ENCODE results near the gene TRABD2A. TPM values are rescaled to one million over a fixed set of nuclear protein-coding genes. Genes with fewer than 3 reads are reported as not detected.
"Not testable (repeated sequence)": the region's sequence is repeated elsewhere in the genome, so short reads cannot be mapped to it uniquely, and the experiment has no call there.

TRABD2A gene
- total RNA-seq, 1 donor from 2014 or later, result 4.5 TPM

DNA sequence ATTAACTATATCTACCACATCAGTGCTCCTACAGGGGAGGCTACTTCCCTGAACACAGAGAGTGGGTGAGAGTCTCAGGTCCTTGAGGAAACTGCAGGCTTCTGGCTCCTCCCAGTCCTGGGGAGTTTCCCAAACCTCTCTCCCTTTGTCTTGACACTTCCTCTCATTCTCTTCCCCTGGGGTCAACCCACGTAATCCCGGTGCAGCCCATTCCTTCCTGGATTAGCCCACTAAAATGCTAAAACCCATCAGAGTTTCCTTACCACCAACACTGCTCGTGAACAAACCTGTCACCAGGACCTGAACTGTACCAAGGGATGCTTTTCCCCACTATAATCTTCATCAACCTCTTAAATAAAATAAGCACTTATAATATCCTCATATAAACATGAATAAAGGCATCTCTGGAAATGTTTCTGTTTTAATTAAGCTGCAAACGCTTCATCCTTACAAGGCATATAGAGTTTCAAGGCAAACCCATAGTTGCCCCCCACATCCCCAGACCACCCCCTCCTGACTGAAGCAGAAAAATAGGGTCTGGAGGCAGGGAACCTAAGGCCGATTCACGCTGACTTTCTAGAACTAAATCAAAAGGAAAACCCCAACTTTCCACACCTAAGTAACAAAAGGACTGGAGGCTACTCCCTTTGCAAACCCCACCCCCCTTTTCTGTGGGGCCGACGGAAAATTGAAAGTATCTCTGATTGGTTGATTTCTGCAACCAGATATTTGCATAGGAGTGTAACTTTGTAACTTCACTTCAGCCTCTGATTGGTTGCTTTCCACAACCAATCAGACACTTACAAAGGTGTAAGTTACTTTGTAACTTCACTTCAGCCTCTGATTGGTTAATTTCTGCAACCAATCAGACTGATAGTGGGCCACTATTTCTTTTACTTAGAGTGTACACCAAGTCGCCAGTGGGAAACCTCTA is 43.6 kb upstream of the TRABD2A start:
- ATAC-seq (ENCODE audit: low read depth) (no peak), DNase-seq (no peak)
- Mint-ChIP-seq H3K9me3 (no peaks in the 10 kb centered on the region), H3K4me3 (peak overlapping the region; percentile 56), H3K4me1 (peaks cover 63% of the 10 kb centered on the region), H3K27ac (peak overlapping the region; percentile 72), H3K36me3 (ENCODE audit: low read depth) (peaks cover 7% of the 10 kb centered on the region), H3K27me3 (no peaks in the 10 kb centered on the region)
- intact Hi-C loops (cut with micrococcal nuclease), result loop anchor here (1.0 to 10.0 kb wide), 8 partner anchors 19 to 429 kb away; partner anchors contain the start of gene TMSB10
- TF ChIP-seq, protein P1, sequence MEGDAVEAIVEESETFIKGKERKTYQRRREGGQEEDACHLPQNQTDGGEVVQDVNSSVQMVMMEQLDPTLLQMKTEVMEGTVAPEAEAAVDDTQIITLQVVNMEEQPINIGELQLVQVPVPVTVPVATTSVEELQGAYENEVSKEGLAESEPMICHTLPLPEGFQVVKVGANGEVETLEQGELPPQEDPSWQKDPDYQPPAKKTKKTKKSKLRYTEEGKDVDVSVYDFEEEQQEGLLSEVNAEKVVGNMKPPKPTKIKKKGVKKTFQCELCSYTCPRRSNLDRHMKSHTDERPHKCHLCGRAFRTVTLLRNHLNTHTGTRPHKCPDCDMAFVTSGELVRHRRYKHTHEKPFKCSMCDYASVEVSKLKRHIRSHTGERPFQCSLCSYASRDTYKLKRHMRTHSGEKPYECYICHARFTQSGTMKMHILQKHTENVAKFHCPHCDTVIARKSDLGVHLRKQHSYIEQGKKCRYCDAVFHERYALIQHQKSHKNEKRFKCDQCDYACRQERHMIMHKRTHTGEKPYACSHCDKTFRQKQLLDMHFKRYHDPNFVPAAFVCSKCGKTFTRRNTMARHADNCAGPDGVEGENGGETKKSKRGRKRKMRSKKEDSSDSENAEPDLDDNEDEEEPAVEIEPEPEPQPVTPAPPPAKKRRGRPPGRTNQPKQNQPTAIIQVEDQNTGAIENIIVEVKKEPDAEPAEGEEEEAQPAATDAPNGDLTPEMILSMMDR (IDR thresholded peaks at IDR 0.05), result no peak
- CTCF ChIA-PET, result interaction anchor here (0.8 to 5.5 kb wide), 21 partner anchors 18 to 431 kb away, joined by 3 to 186 read pairs (median 12); partner anchors contain the start of genes KCMF1, TMSB10 and TRABD2A
- POLR2A ChIA-PET, result interaction anchor here (1.5 to 9.3 kb wide), 7 partner anchors 15 to 54 kb away, joined by 5 to 326 read pairs (median 27); partner anchors contain the start of genes KCMF1, TMSB10 and TRABD2A

DNA sequence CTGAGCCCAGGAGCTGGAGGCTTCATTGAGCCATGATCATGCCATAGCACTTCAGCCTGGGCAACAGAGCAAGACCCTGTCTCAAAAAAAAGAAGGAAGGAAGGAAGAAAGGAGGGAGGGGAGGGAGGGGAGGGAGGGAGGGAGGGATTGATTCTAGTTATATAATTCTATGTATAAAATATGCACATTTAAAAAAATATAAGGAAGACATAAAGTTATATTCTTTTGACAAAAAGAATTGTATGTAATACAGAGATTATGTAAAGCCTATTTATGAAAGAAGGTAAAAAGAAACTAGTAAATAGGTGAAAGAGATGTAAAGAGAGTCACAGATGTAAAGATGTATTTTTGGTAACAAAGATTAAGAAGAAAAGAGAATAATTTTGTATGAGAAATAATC is 42.1 kb upstream of the TRABD2A start:
- intact Hi-C loops (cut with micrococcal nuclease), result loop anchor here (10.0 kb wide), 1 partner anchor 288 kb away; no protein-coding TSS in a partner anchor
- ATAC-seq (ENCODE audit: low read depth) (no peak), DNase-seq (no peak)
- Mint-ChIP-seq H3K36me3 (ENCODE audit: low read depth) (peaks cover 7% of the 10 kb centered on the region), H3K4me3 (no peak overlapping the region), H3K27me3 (no peaks in the 10 kb centered on the region), H3K4me1 (peaks cover 76% of the 10 kb centered on the region), H3K9me3 (no peaks in the 10 kb centered on the region), H3K27ac (no peak overlapping the region)
- TF ChIP-seq, protein P1 (IDR thresholded peaks at IDR 0.05), result no peak
- CTCF ChIA-PET, result interaction anchor here (0.7 to 5.5 kb wide), 6 partner anchors 17 to 47 kb away, joined by 3 to 67 read pairs (median 4); partner anchors contain the start of gene TMSB10
- POLR2A ChIA-PET, result interaction anchor here (1.0 to 9.3 kb wide), 2 partner anchors 16 kb away, joined by 5 to 326 read pairs; partner anchors contain the start of gene TMSB10

DNA sequence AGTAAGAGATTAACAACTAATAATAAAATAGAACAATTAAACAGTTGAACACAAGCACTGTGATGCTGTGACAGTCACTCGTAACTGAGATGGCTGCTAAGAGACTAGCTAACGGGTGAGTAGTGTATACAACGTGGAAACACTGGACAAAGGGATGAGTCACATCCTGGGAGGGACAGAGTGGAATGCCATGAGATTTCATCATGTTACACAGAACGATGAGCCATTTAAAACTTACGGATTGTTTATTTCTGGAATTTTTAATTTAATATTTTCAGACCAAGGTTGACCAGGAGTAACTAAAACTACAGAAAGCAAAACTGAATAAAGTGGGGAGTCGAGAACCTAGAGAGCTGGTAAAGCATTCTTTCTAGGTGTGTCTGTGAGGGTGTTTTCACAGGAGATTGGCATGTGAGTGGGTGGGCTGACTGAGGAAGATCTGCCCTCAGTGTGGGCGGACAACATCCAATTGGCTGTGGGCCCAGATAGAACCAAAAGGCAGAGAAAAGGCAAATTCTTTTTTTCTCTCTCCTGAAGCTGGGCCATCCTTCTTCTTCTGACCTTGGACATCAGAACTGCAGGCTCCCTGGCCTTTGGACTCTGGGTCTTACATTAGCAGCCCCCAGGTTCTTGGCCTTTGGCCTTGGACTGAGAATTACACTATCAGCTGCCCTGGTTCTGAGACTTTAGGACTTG is 39.1 kb upstream of the TRABD2A start:
- DNase-seq, result no peak
- Mint-ChIP-seq H3K9me3 (no peaks in the 10 kb centered on the region), H3K27me3 (no peaks in the 10 kb centered on the region), H3K36me3 (ENCODE audit: low read depth) (no peaks in the 10 kb centered on the region), H3K27ac (peak overlapping the region; percentile 96), H3K4me1 (peaks cover 63% of the 10 kb centered on the region), H3K4me3 (peak overlapping the region; percentile 73)
- ChIA-PET POLR2A (interaction anchor here (0.6 to 9.3 kb wide), 19 partner anchors 13 to 390 kb away, joined by 3 to 326 read pairs (median 4); partner anchors contain the start of genes KCMF1, TMSB10 and TRABD2A), CTCF (interaction anchor here (1.1 to 3.4 kb wide), 5 partner anchors 13 to 38 kb away, joined by 3 to 17 read pairs (median 6); partner anchors contain the start of gene TMSB10)
- intact Hi-C loops (cut with micrococcal nuclease), result loop anchor here (1.0 to 10.0 kb wide), 3 partner anchors 13 to 285 kb away; no protein-coding TSS in a partner anchor
- peak; percentile 59 for ATAC-seq (ENCODE audit: low read depth)
- TF ChIP-seq, protein P1 (IDR thresholded peaks at IDR 0.05), result no peak

DNA sequence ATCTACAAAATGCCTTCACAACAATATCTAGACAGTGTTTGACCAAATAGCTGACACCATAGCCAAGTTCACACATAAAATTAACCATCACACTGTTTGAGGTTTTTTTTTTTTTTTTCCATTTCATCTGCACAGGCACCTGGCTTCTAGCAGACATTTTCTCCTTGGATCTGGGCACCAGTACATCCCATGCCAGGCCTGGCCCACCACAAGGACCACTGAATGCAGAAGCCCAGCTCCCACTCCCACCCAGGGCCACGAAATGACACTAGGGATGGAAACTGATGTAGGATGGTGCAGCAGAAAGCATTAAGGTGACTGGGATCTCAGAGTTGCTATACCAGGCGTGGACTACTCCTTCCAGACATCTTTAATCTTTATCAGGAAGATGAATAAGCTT is 37.5 kb upstream of the TRABD2A start:
- Mint-ChIP-seq H3K4me1 (peaks cover 48% of the 10 kb centered on the region), H3K36me3 (ENCODE audit: low read depth) (no peaks in the 10 kb centered on the region)
- intact Hi-C loops (cut with micrococcal nuclease), result no loop called here

DNA sequence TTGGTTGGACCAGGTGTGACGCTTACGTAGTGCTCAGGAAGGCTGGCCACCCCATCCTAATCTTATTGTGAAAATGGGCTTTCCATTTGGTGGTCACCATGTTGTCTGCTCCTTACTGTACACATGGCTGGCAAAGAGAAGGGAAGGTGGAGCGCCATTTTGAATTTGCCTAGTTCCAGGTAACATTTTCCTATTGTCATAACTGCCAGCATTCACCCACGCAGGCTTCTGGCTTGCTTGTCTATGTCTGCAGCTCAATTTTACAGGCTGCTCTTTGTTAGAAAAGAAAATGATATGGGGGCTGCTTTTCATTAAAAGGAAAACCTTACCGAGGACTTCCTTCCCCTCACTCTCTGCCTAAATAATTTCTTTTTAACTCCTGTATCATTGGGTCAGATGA is 36.9 kb upstream of the TRABD2A start:
- H3K27me3 Mint-ChIP-seq; intact Hi-C loops (cut with micrococcal nuclease); H3K4me3 Mint-ChIP-seq; H3K36me3 Mint-ChIP-seq (ENCODE audit: low read depth); DNase-seq; ATAC-seq (ENCODE audit: low read depth); H3K9me3 Mint-ChIP-seq: not testable (repeated sequence)
- ChIA-PET CTCF (interaction anchor here (1.2 to 3.4 kb wide), 3 partner anchors 11 to 38 kb away, joined by 3 to 17 read pairs (median 5); partner anchors contain the start of gene TMSB10), POLR2A (interaction anchor here (1.1 to 9.3 kb wide), 7 partner anchors 9 to 36 kb away, joined by 3 to 326 read pairs (median 20); partner anchors contain the start of genes TMSB10 and TRABD2A)
- H3K4me1 Mint-ChIP-seq, result peaks cover 44% of the 10 kb centered on the region
- H3K27ac Mint-ChIP-seq, result peak overlapping the region; percentile 96

More for the DNA sequence above, 37.5 kb upstream of the TRABD2A start:
- H3K27me3 Mint-ChIP-seq, result no peaks in the 10 kb centered on the region
- no peaks in the 10 kb centered on the region for H3K9me3 Mint-ChIP-seq
- ChIA-PET POLR2A (interaction anchor here (0.6 to 9.3 kb wide), 9 partner anchors 12 to 409 kb away, joined by 4 to 326 read pairs (median 20); partner anchors contain the start of genes TMSB10 and TRABD2A), CTCF (interaction anchor here (1.0 to 3.4 kb wide), 6 partner anchors 12 to 38 kb away, joined by 3 to 17 read pairs (median 4); partner anchors contain the start of genes TMSB10 and TRABD2A)
- ATAC-seq (ENCODE audit: low read depth) (no peak), DNase-seq (no peak)
- TF ChIP-seq, protein P1 (IDR thresholded peaks at IDR 0.05), result no peak
- peak overlapping the region; percentile 96 for H3K27ac Mint-ChIP-seq
- no peak overlapping the region for H3K4me3 Mint-ChIP-seq

DNA sequence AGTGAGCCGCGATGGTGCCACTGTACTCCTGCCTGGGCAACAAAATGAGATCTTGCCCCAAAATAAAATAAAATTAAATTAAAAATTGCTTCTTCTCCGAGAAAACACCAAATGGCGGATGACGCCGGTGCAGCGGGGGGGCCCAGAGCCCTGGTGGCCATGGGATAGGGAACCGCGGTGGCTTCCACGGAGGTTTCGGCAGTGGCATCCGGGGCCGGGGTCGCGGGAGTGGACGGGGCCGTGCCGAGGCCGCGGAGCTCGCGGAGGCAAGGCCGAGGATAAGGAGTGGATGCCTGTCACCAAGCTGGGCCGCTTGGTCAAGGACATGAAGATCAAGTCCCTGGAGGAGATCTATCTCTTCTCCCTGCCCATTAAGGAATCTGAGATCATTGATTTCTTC is 34.8 kb upstream of the TRABD2A start:
- H3K27me3 Mint-ChIP-seq; ATAC-seq (ENCODE audit: low read depth); POLR2A ChIA-PET; H3K9me3 Mint-ChIP-seq; CTCF ChIA-PET; H3K36me3 Mint-ChIP-seq (ENCODE audit: low read depth); H3K4me3 Mint-ChIP-seq; H3K27ac Mint-ChIP-seq; intact Hi-C loops (cut with micrococcal nuclease); DNase-seq: not testable (repeated sequence)
- peaks cover 35% of the 10 kb centered on the region for H3K4me1 Mint-ChIP-seq
